Endothelial cell (in vitro differentiated cells): ENCODE results near the gene IKZF1. TPM values are rescaled to one million over a fixed set of nuclear protein-coding genes. Genes with fewer than 3 reads are reported as not detected.

ENCODE experiments used
- DNase-seq: peaks from one replicate; pipeline ENCODE4 v3.0.0; 2021; ENCODE audit warnings: low spot score
- H3K27ac Mint-ChIP-seq: one replicate; pipeline ENCODE4 v1.8.0; 2021; ENCODE audit warnings: mixed read lengths, inconsistent platforms; ENCODE audit not compliant: unreplicated experiment
- H3K27me3 Mint-ChIP-seq: one replicate; pipeline ENCODE4 v1.8.0; 2021; ENCODE audit warnings: mild to moderate bottlenecking, moderate library complexity, mixed read lengths, inconsistent platforms; ENCODE audit not compliant: unreplicated experiment
- H3K36me3 Mint-ChIP-seq: one replicate; pipeline ENCODE4 v1.8.0; 2021; ENCODE audit warnings: mild to moderate bottlenecking, low read depth, mixed read lengths, inconsistent platforms; ENCODE audit not compliant: unreplicated experiment
- H3K4me1 Mint-ChIP-seq: one replicate; pipeline ENCODE4 v1.8.0; 2021; ENCODE audit warnings: mild to moderate bottlenecking, mixed read lengths, inconsistent platforms; ENCODE audit not compliant: unreplicated experiment
- H3K4me3 Mint-ChIP-seq: one replicate; pipeline ENCODE4 v1.8.0; 2021; ENCODE audit warnings: mild to moderate bottlenecking, mixed read lengths, inconsistent platforms; ENCODE audit not compliant: unreplicated experiment
- H3K9me3 Mint-ChIP-seq: one replicate; pipeline ENCODE4 v1.8.0; 2021; ENCODE audit warnings: mixed read lengths, inconsistent platforms; ENCODE audit not compliant: unreplicated experiment
- CTCF ChIP-seq: fragments of 200-600 bp; sonication (generic); IDR thresholded peaks from one replicate; pipeline ENCODE4 v1.5.0; 2021; ENCODE audit warnings: antibody characterized with exemption; ENCODE audit not compliant: unreplicated experiment
- total RNA-seq: library from RNA; stranded (reverse); fragmentation: NEBNext Ultra II Directional; extraction: Animal tissue kit (Norgen Biotek cat#: 25700); gene quantifications from one replicate; pipeline ENCODE4 v1.2.1, GENCODE V29; 2021; ENCODE audit not compliant: unreplicated experiment

IKZF1 gene
- total RNA-seq, 1 donor from 2014 or later, result 3.1 TPM

GRCh38 chr7:50339990-50340500, 35.5 kb downstream of the IKZF1 start:
- Mint-ChIP-seq H3K36me3 (no peaks in the 10 kb centered on the region), H3K27ac (no peak overlapping the region), H3K27me3 (peaks cover 1% of the 10 kb centered on the region), H3K4me3 (no peak overlapping the region), H3K4me1 (no peaks in the 10 kb centered on the region), H3K9me3 (no peaks in the 10 kb centered on the region)
- TF ChIP-seq CTCF, result no peak
- DNase-seq, result no peak

GRCh38 chr7:50341724-50342123, 37.2 kb downstream of the IKZF1 start:
- H3K4me1 Mint-ChIP-seq, result no peaks in the 10 kb centered on the region
- H3K27me3 Mint-ChIP-seq, result peaks cover 1% of the 10 kb centered on the region
- no peaks in the 10 kb centered on the region for H3K9me3 Mint-ChIP-seq
- no peak for TF ChIP-seq CTCF
- no peak for DNase-seq
- no peak overlapping the region for H3K4me3 Mint-ChIP-seq
- no peak overlapping the region for H3K27ac Mint-ChIP-seq
- no peaks in the 10 kb centered on the region for H3K36me3 Mint-ChIP-seq

GRCh38 chr7:50342616-50343114, 38.1 kb downstream of the IKZF1 start:
- H3K27me3 Mint-ChIP-seq, result no peaks in the 10 kb centered on the region
- H3K4me3 Mint-ChIP-seq, result no peak overlapping the region
- no peak for TF ChIP-seq CTCF
- no peak for DNase-seq
- H3K4me1 Mint-ChIP-seq, result no peaks in the 10 kb centered on the region
- H3K9me3 Mint-ChIP-seq, result no peaks in the 10 kb centered on the region
- H3K27ac Mint-ChIP-seq, result no peak overlapping the region
- H3K36me3 Mint-ChIP-seq, result no peaks in the 10 kb centered on the region

- Mint-ChIP-seq H3K4me3 (no peak overlapping the region), H3K36me3 (no peaks in the 10 kb centered on the region), H3K27ac (no peak overlapping the region), H3K4me1 (peaks cover 9% of the 10 kb centered on the region), H3K27me3 (no peaks in the 10 kb centered on the region), H3K9me3 (peaks cover 3% of the 10 kb centered on the region)
- no peak for TF ChIP-seq CTCF
- no peak for DNase-seq
Observed at GRCh38 chr7:50346545-50347497, 42.3 kb downstream of the IKZF1 start.

- no peak for TF ChIP-seq CTCF
- no peak for DNase-seq
- peaks cover 3% of the 10 kb centered on the region for H3K9me3 Mint-ChIP-seq
- H3K27ac Mint-ChIP-seq, result no peak overlapping the region
- H3K36me3 Mint-ChIP-seq, result no peaks in the 10 kb centered on the region
- H3K4me3 Mint-ChIP-seq, result no peak overlapping the region
- H3K27me3 Mint-ChIP-seq, result no peaks in the 10 kb centered on the region
- peaks cover 9% of the 10 kb centered on the region for H3K4me1 Mint-ChIP-seq
Observed at GRCh38 chr7:50347693-50348092, 43.2 kb downstream of the IKZF1 start.
